ENCODE results near the gene SEC11C.

SEC11C gene

DNA sequence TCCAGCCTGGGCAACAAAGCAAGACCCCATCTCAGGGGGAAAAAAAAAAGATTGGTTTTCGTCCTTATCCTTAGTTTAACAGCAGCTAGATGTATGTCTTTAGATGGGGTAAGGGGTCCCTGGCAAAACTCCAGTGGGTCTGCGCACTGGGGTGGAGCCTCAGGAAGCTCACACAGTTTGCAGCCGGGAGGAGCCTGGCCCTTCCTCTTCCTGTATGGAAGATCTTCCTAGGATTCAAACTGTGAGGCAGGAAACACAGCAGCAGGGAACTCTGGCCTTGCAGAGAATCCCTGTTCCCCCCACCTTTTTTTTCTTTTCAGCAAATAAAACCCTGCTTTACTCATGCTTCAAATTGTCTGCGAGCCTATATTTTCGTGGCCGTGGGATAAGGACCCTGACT lies 67.8 kb downstream of the SEC11C start:
- no peak overlapping the region for H3K4me3 ChIP-seq (ENCODE audit: low read length)
- TF ChIP-seq, protein P1, sequence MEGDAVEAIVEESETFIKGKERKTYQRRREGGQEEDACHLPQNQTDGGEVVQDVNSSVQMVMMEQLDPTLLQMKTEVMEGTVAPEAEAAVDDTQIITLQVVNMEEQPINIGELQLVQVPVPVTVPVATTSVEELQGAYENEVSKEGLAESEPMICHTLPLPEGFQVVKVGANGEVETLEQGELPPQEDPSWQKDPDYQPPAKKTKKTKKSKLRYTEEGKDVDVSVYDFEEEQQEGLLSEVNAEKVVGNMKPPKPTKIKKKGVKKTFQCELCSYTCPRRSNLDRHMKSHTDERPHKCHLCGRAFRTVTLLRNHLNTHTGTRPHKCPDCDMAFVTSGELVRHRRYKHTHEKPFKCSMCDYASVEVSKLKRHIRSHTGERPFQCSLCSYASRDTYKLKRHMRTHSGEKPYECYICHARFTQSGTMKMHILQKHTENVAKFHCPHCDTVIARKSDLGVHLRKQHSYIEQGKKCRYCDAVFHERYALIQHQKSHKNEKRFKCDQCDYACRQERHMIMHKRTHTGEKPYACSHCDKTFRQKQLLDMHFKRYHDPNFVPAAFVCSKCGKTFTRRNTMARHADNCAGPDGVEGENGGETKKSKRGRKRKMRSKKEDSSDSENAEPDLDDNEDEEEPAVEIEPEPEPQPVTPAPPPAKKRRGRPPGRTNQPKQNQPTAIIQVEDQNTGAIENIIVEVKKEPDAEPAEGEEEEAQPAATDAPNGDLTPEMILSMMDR (conservative IDR thresholded peaks at IDR 0.05; ENCODE audit: low read length) = no peak
- DNase-seq (ENCODE audit: low read depth) = no peak

All from AG10803 (cell line).